Measurements from ENCODE around the gene EVPL. TPM values are rescaled to one million over a fixed set of nuclear protein-coding genes. Genes with fewer than 3 reads are reported as not detected.

EVPL gene
- total and polyA plus RNA-seq, 10 of the 15 experiments (the other 5 are each of a cell fraction or from before 2014, with no cell fraction given) = 0.03 TPM; not detected in 9

- intact Hi-C loops (cut with micrococcal nuclease; ENCODE audit: unreplicated experiment) = no loop called here
- RAD21 ChIA-PET (ENCODE audit: unreplicated experiment) = no interaction called here
- no peak for TF ChIP-seq REST (IDR thresholded peaks at IDR 0.05; ENCODE audit: low read depth, low read length)
- no peak for TF ChIP-seq NFIC (IDR thresholded peaks at IDR 0.05; ENCODE audit: low read depth, low read length)
- TF ChIP-seq, protein P1, sequence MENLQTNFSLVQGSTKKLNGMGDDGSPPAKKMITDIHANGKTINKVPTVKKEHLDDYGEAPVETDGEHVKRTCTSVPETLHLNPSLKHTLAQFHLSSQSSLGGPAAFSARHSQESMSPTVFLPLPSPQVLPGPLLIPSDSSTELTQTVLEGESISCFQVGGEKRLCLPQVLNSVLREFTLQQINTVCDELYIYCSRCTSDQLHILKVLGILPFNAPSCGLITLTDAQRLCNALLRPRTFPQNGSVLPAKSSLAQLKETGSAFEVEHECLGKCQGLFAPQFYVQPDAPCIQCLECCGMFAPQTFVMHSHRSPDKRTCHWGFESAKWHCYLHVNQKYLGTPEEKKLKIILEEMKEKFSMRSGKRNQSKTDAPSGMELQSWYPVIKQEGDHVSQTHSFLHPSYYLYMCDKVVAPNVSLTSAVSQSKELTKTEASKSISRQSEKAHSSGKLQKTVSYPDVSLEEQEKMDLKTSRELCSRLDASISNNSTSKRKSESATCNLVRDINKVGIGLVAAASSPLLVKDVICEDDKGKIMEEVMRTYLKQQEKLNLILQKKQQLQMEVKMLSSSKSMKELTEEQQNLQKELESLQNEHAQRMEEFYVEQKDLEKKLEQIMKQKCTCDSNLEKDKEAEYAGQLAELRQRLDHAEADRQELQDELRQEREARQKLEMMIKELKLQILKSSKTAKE (IDR thresholded peaks at IDR 0.05; ENCODE audit: low read depth, poor library complexity, severe bottlenecking) = no peak
- no peak for TF ChIP-seq E2F8 (IDR thresholded peaks at IDR 0.05; ENCODE audit: low read depth, partially characterized antibody)
- TF ChIP-seq RCOR1 (conservative IDR thresholded peaks at IDR 0.05; ENCODE audit: low read depth, low read length) = no peak
- TF ChIP-seq, protein P2, sequence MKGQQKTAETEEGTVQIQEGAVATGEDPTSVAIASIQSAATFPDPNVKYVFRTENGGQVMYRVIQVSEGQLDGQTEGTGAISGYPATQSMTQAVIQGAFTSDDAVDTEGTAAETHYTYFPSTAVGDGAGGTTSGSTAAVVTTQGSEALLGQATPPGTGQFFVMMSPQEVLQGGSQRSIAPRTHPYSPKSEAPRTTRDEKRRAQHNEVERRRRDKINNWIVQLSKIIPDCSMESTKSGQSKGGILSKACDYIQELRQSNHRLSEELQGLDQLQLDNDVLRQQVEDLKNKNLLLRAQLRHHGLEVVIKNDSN (IDR thresholded peaks at IDR 0.05; ENCODE audit: borderline replicate concordance, extremely low read length, insufficient read depth, low read depth, low read length) = no peak
- no peak for DNase-seq (ENCODE audit: low read depth, low spot score)
- Histone ChIP-seq H3K4me1 (ENCODE audit: control insufficient read depth, insufficient read depth, low read length) (peaks cover 11% of the 10 kb centered on the region), H2AFZ (ENCODE audit: control insufficient read depth, low read depth, low read length) (no peak overlapping the region), H3K36me3 (ENCODE audit: control insufficient read depth in 2 of 2, insufficient read depth in 2 of 2, low read length in 1 of 2) (peaks cover 22 to 39% of the 10 kb centered on the region in 2 experiments), H3K4me3 (no peak overlapping the region), H3K79me2 (ENCODE audit: control insufficient read depth, insufficient read depth, low read length) (no peaks in the 10 kb centered on the region), H3K27me3 (replicated peaks in 1 of 2; ENCODE audit: control insufficient read depth in 2 of 2, insufficient read depth in 2 of 2, low read length in 1 of 2) (no peaks in the 10 kb centered on the region), H4K20me1 (ENCODE audit: control insufficient read depth, insufficient read depth) (no peaks in the 10 kb centered on the region), H3K9me3 (replicated peaks; ENCODE audit: control insufficient read depth, insufficient read depth, low read length) (no peaks in the 10 kb centered on the region), H3K9ac (ENCODE audit: control insufficient read depth, insufficient read depth, low read length) (no peak overlapping the region), H3K4me2 (ENCODE audit: control insufficient read depth, insufficient read depth) (no peak overlapping the region), H3K27ac (ENCODE audit: control insufficient read depth, insufficient read depth) (no peak overlapping the region)
- FAIRE-seq = no peak
- SMC1A ChIA-PET (ENCODE audit: uncharacterized antibody, unreplicated experiment) = no interaction called here
- POLR2A ChIA-PET = no interaction called here
- 81% methylated on average over 6 of the region's 6 CpGs for WGBS (ENCODE audit: insufficient coverage, insufficient replicate concordance, low lambda C conversion rate, missing lambda C conversion rate)
- CTCF ChIA-PET = interaction anchor here (0.9 kb wide), 1 partner anchor 55 kb away, joined by 3 read pairs; no protein-coding TSS in a partner anchor
- no peak for ATAC-seq
- in situ Hi-C loops (cut with MboI) = no loop called here
- BruUV-seq (replicated peaks) = no TSS peak
These were observed 24.5 kb upstream of the EVPL start for GRCh38 chr17:76051561-76051960.

Data from GM12878 (cell line).